ENCODE data around the gene PAMR1.
A peak's percentile ranks its signal among the peaks of the same experiment; 100 is the strongest.
"Not testable (repeated sequence)": the region's sequence is repeated elsewhere in the genome, so short reads cannot be mapped to it uniquely, and the experiment has no call there.

The PAMR1 gene

DNA sequence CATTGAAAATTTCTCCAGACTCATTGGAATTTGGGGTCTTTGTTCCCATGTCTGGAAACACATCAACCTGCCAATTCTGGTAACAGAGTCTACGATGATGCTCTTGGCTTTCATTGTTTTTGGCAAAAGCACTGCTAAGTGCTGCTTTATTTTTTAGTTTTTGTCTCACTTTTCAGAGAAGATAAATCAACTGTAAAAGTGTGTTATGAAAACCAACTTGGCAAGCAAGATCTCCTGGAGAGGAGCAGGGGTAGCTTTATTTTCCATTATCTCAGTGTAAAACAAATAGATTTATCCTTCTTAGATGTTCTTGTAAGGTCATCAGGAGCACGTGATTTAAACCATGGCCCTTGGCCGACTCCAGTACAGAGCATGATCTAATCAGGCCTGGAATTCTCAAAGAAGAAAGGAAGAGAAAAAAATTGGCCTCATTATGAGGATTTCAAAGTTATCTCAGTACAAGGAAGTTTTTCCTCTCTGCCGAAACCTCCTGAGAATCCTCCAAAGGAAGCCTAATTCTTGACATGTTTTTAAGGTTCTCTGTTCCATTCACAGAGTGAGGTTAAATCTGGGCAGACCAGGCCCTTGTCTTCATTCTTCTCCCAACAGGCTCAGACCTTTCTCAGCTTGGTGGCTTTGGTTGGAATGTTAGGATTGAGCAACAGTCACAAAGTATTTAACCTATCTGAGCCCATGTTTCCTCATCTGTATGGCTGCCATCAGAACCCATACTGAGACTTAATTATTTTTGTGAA lies 16.4 kb upstream of the PAMR1 start:
- no peak for DNase-seq

- DNase-seq, result no peak
These were observed 15.1 kb upstream of the PAMR1 start for GRCh38 chr11:35540526-35540925.

- DNase-seq, result no peak
These were observed 14.4 kb upstream of the PAMR1 start for GRCh38 chr11:35539781-35540281.

- DNase-seq, result no peak
These were observed 13.8 kb upstream of the PAMR1 start for GRCh38 chr11:35539256-35539655.

DNA sequence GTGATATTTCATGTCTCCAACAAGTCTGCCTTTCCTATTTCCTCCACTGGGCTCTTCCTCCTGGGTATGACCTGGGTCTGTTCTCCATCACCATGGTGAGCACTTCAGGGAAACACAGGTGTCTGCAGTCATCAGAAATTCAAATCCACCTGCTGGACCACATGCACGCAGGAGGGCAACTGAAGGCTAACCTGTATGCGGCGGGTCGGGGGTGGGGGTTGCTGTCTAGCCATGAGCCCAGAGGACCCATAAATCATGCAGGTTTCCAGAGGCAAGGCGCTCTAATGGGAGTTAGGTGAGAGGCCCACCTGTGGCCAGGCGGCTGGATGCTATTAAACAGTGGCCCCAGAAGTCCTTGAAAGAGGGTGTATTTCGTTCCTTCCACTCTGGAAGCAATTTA lies 11.1 kb upstream of the PAMR1 start:
- DNase-seq, result peak; percentile 26

- DNase-seq, result no peak
These were observed 5.8 kb upstream of the PAMR1 start for GRCh38 chr11:35531246-35531645.

DNA sequence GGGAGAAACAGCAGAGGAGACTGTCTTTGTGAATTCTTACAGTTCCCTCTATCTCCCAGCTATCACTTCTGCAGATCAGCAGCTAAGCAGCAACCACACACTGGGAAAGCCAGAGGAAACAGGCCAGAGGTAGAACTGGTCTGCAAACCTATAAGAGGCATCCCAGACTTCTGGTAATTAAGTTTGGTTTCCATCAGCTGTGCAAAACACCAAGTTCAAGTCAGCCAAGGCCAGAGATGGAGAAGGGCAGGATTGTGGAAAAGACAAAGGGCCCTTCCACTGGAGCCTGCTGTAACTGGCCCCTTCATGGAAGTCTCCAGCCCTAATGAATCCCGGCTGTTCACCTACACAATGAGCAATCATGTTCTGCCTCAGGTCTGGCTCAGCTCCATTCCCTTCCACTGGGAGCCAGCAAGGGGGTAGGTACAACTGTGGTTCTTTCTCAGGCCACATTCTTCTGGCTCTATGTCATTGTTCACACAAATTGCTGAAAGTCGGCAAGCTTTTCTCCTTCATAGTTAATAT lies 4.6 kb upstream of the PAMR1 start:
- no peak for DNase-seq

- DNase-seq, result no peak
These were observed 965 bp upstream of the PAMR1 start for GRCh38 chr11:35526370-35526792.

DNA sequence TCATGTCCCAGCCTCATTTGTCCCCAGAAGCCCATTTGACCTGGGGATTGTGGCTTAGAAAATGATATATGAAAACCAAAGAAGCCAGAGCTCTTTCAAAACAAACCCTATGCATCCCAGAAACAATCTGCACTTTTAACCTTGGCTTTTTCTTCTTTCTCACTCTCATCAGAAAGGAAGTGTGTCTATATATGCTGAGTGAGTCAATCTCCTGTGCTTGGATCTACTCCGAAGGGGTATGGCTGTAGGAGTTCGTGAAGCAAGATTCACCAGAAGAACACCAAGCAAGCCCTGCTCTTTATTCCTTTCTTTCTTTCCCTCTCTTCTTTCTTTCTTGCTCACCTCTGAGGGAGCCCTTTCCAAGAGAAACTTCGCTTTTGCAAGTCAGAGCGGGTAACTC lies 636 bp downstream of the PAMR1 start:
- no peak for DNase-seq

GRCh38 chr11:35523861-35524260 lies 1.6 kb downstream of the PAMR1 start:
- no peak for DNase-seq

- DNase-seq, result no peak
These were observed 2.1 kb downstream of the PAMR1 start for GRCh38 chr11:35523331-35523768.

GRCh38 chr11:35522091-35522490 lies 3.3 kb downstream of the PAMR1 start:
- DNase-seq, result not testable (repeated sequence)

DNA sequence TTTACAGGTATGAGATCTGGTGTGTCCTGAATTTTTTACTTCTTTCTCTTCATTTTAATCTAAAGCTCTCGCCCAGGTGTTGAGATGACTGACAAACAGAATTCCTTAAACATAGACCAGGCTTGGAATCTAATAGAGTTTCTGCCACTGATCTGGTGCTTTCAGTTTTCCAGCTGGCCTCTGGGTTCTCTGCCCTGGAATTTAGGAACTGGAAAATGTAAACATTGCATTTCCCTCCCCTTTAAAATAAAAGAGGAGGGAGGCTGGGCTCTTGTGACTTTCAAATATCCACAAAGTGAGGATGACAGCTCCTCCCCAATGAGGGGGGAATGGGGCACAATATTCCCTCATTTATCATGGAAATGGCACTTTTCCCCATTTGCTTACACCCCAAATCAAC lies 5.0 kb downstream of the PAMR1 start:
- no peak for DNase-seq

DNA sequence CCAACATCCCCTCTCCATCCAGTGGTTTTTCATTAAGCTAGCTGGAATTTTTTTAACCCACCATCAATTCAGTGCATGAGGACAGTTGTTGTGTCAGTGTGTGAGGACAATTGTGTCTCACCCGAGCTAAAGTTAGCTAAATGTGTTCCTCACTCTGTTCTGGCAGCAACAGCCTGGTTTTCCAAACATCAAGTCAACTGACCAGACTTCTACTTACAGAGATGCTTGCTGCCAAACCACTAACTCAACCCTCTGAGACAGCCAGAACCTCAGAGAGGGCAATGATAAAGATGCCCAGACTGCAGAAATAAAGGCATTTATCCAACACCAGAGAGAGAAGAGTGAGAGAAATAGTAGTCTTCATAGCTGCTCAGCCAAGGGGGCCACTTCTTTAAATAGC lies 6.7 kb downstream of the PAMR1 start:
- no peak for DNase-seq

- no peak for DNase-seq
These were observed 7.9 kb downstream of the PAMR1 start for GRCh38 chr11:35517481-35517880.

- no peak for DNase-seq
These were observed 9.0 kb downstream of the PAMR1 start for GRCh38 chr11:35516403-35516802.

GRCh38 chr11:35515224-35515623 lies 10.2 kb downstream of the PAMR1 start:
- no peak for DNase-seq

GRCh38 chr11:35514481-35514880 lies 10.9 kb downstream of the PAMR1 start:
- no peak for DNase-seq

GRCh38 chr11:35511666-35512065 lies 13.8 kb downstream of the PAMR1 start:
- DNase-seq, result no peak

DNA sequence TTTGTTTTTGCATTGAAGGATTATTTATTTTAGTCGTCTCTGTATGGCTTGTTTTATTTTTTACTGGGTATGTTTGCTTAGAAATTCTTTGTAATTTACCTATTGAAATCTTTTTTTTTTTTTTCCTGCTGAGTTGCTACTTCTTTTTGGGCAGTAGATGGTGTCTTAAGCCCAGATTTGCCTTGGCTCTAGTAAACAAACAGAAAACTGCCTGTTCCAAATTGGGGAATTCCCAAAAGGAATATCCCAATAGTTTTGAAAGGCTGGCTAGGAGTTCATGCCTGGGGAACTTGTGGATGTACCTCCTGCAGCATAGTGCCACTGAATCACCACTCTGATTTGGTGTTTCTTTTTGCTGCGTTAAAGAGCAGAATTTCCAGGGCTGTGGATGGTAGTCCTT lies 17.7 kb downstream of the PAMR1 start:
- DNase-seq, result no peak

- DNase-seq, result no peak
These were observed 23.6 kb downstream of the PAMR1 start for GRCh38 chr11:35501776-35502175.

GRCh38 chr11:35500744-35501143 lies 24.7 kb downstream of the PAMR1 start:
- DNase-seq, result no peak

DNA sequence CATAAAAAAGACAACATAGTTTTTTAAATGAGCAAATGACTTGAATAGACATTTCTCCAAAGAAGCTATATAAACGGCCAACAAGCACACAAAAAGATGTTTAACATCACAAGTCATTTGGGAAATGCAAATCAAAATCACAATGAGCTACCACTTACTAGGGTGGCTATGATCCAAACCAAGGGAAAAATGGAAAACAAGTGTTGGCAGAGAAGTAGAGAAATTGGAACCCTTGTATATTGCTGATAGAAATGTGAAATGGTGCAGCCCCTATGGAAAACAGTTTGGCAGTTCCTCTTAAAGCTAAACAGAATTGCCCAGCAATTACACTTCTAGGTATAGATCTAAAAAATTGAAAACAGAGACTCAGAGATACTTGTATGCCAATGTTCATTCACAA lies 29.0 kb downstream of the PAMR1 start:
- DNase-seq, result no peak

DNA sequence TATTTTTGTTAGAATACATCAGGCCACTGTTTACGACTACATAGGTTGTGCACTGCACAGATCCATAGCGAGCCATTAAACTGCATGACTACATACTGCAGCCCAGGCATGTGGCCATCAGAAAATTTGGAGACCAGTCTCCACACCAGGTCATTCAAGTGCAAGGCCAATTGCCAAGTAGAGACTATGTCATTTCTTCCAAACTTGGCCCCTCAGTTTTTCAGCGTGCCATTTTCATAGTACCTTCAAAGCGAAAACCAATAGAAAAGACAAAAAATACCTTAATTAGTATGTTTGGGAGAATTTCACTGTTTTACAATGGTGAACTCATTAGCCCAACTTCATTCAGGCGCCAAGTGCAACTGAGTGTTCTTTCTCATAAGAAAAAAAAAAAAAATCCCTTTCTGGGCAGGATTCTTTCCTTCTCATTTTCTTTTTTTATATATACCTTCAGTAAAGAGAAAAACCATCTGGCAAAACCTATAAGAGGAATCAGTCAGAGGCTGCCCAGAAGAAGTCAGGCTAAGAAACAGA lies 30.4 kb downstream of the PAMR1 start:
- DNase-seq, result no peak

Data from NCI-H2029 (cell line).